Right cardiac atrium (tissue), 5 donors: ENCODE data around the gene KATNB1. TPM values are rescaled to one million over a fixed set of nuclear protein-coding genes. Genes with fewer than 3 reads are reported as not detected.

ENCODE experiments used
- ATAC-seq, 2 donors: fragments of 200-7000 bp; cut with Tn5 transposase; one replicate each; pipeline versions ENCODE4 v1.8.0 to v1.9.1; 2020; ENCODE audit warnings: moderate library complexity in 2 of 2, mild to moderate bottlenecking in 1 of 2
- DNase-seq, 3 donors: peaks; one replicate each; pipeline ENCODE4 v3.0.0-alpha.2; 2020
- H3K27ac ChIP-seq: one replicate; pipeline ENCODE4 v1.5.1; 2013; ENCODE audit warnings: mild to moderate bottlenecking, low read length, control low read depth, moderate library complexity
- H3K27me3 ChIP-seq: one replicate; pipeline ENCODE4 v1.6.1; 2013; ENCODE audit not compliant: control insufficient read depth, insufficient read depth
- H3K4me1 ChIP-seq: one replicate; pipeline ENCODE4 v1.6.1; 2013; ENCODE audit warnings: low read length; ENCODE audit not compliant: control insufficient read depth, insufficient read depth
- H3K4me3 ChIP-seq: one replicate; pipeline ENCODE4 v1.5.1; 2013; ENCODE audit warnings: low read length, control low read depth
- H3K9me3 ChIP-seq: one replicate; pipeline ENCODE4 v1.6.1; 2013; ENCODE audit warnings: low read length; ENCODE audit not compliant: control insufficient read depth
- WGBS: extraction: QIAGEN DNeasy Blood & Tissue Kit; methylation state at CpG from one replicate; pipeline ENCODE4 v1.1.7; 2013; 5-methylcytosine and 5-hydroxymethylcytosine counted together
- intact Hi-C, 4 donors: fragments of 100-400 bp; cut with DNase I; formaldehyde crosslinking; loops; one replicate each; pipeline versions ENCODE4 v1.11.0 to v1.14.0; 2022 to 2023
- long read RNA-seq, 4 donors: library from polyadenylated mRNA; unstranded; transcript quantifications; one replicate each; pipeline ENCODE4 v2.0.0, GENCODE V29; 2020 to 2021
- polyA plus RNA-seq: library from polyadenylated mRNA; stranded (reverse); fragments of 200-250 nt; gene quantifications from one replicate; pipeline ENCODE4 v1.2.3, GENCODE V29; 2013
- total RNA-seq, 4 donors: library from RNA; stranded (reverse); fragmentation: NEBNext Ultra II Directional; extraction: Animal tissue kit (Norgen Biotek cat#: 25700); gene quantifications; one replicate each; pipeline ENCODE4 v1.2.1, GENCODE V29; 2021
- donor health status: healthy with polysubstance abuse.
- donor health status: DM: no; HTN: yes; CAD: no.
- donor health status: DM: no; HTN: no; CAD: no.
- donor health status: DM: no; HTN: yes; CAD: no; lungs with severe emphysema.
- donor health status: DM: yes; HTN: yes; CAD: no.

KATNB1 gene
- 10 to 100 TPM in 3 of 4 donors, 1 to 10 TPM in 1; 8.4 to 16.3 (median 12.3) TPM for total RNA-seq
- polyA plus RNA-seq, result 10.2 TPM
- long read RNA-seq, donor 1, transcript KATNB1-201 (20 exons, 2,664 nt), result major isoform, 20 of 45 reads
- long read RNA-seq, donor 1, partial matches to known transcripts, result 12 of 45 reads
- long read RNA-seq, donor 1, other reads (novel, unspliced or antisense), result 13 of 45 reads
- long read RNA-seq, donor 2, transcript KATNB1-201 (20 exons, 2,664 nt), result major isoform, 14 of 24 reads
- long read RNA-seq, donor 2, partial matches to known transcripts, result 3 of 24 reads
- long read RNA-seq, donor 2, other reads (novel, unspliced or antisense), result 7 of 24 reads
- long read RNA-seq, donor 3, transcript KATNB1-201 (20 exons, 2,664 nt), result major isoform, 83 of 157 reads
- long read RNA-seq, donor 3, partial matches to known transcripts, result 31 of 157 reads
- long read RNA-seq, donor 3, other reads (novel, unspliced or antisense), result 42 of 157 reads
- long read RNA-seq, donor 4, transcript KATNB1-201 (20 exons, 2,664 nt), result major isoform, 12 of 15 reads
- long read RNA-seq, donor 4, partial matches to known transcripts, result 0 of 15 reads
- long read RNA-seq, donor 4, other reads (novel, unspliced or antisense), result 3 of 15 reads

GRCh38 chr16:57735755-57736418 is at the start of gene KATNB1:
Gene KATNB1 (plus strand): TSS chr16:57735770. CDS start chr16:57737244, 1,474 bp downstream.
- ATAC-seq (no peak), DNase-seq (no peak)
- H3K4me3 ChIP-seq, result peak within 1 kb of the TSS; percentile 73
- no peaks in the 10 kb centered on the region for H3K27me3 ChIP-seq
- peak within 1 kb of the TSS; percentile 94 for H3K27ac ChIP-seq
- under 1% methylated on average over 35 of the region's 35 CpGs for WGBS
- no peaks in the 10 kb centered on the region for H3K4me1 ChIP-seq
- H3K9me3 ChIP-seq, result no peaks in the 10 kb centered on the region
- intact Hi-C loops, result loop anchor here in 1 of 4 donors (10.0 kb wide), 1 partner anchor 151 kb away; no protein-coding TSS in a partner anchor

GRCh38 chr16:57686577-57686976 is 49.0 kb upstream of the KATNB1 start:
- Histone ChIP-seq H3K9me3 (no peaks in the 10 kb centered on the region), H3K27ac (no peak overlapping the region), H3K4me1 (no peaks in the 10 kb centered on the region), H3K4me3 (no peak overlapping the region), H3K27me3 (no peaks in the 10 kb centered on the region)
- ATAC-seq (no peak), DNase-seq (no peak)
- intact Hi-C loops, result no loop called here
- 89% methylated on average over 4 of the region's 4 CpGs for WGBS

- Histone ChIP-seq H3K27ac (no peak overlapping the region), H3K27me3 (no peaks in the 10 kb centered on the region), H3K4me1 (no peaks in the 10 kb centered on the region), H3K9me3 (no peaks in the 10 kb centered on the region), H3K4me3 (no peak overlapping the region)
- WGBS, result 88% methylated on average over 3 of the region's 3 CpGs
- ATAC-seq (no peak), DNase-seq (no peak)
- intact Hi-C loops, result no loop called here
Observed at GRCh38 chr16:57687363-57687929, 48.1 kb upstream of the KATNB1 start.

- H3K27ac ChIP-seq, result no peak overlapping the region
- no peaks in the 10 kb centered on the region for H3K4me1 ChIP-seq
- ATAC-seq (peak in 1 of 2 donors; percentile 12), DNase-seq (no peak)
- H3K4me3 ChIP-seq, result no peak overlapping the region
- WGBS, result 77% methylated on average over 4 of the region's 4 CpGs
- no peaks in the 10 kb centered on the region for H3K27me3 ChIP-seq
- intact Hi-C loops, result no loop called here
- H3K9me3 ChIP-seq, result no peaks in the 10 kb centered on the region
Observed at GRCh38 chr16:57688487-57688986, 47.0 kb upstream of the KATNB1 start.

- no peak overlapping the region for H3K27ac ChIP-seq
- WGBS, result 40% methylated on average over 15 of the region's 15 CpGs
- no peaks in the 10 kb centered on the region for H3K27me3 ChIP-seq
- no peak overlapping the region for H3K4me3 ChIP-seq
- DNase-seq, result no peak
- intact Hi-C loops, result no loop called here
- H3K4me1 ChIP-seq, result no peaks in the 10 kb centered on the region
- H3K9me3 ChIP-seq, result no peaks in the 10 kb centered on the region
- peak in 1 of 2 donors; percentile 16 for ATAC-seq
Observed at GRCh38 chr16:57688987-57689761, 46.4 kb upstream of the KATNB1 start.

- intact Hi-C loops, result no loop called here
- ATAC-seq (no peak), DNase-seq (no peak)
- 34% methylated on average over 13 of the region's 13 CpGs for WGBS
- Histone ChIP-seq H3K27ac (no peak overlapping the region), H3K27me3 (no peaks in the 10 kb centered on the region), H3K9me3 (no peaks in the 10 kb centered on the region), H3K4me1 (no peaks in the 10 kb centered on the region), H3K4me3 (no peak overlapping the region)
Observed at GRCh38 chr16:57689762-57690558, 45.6 kb upstream of the KATNB1 start.

- intact Hi-C loops, result no loop called here
- WGBS, result 50% methylated on average over 4 of the region's 4 CpGs
- no peak overlapping the region for H3K4me3 ChIP-seq
- no peaks in the 10 kb centered on the region for H3K4me1 ChIP-seq
- H3K27ac ChIP-seq, result no peak overlapping the region
- ATAC-seq (no peak), DNase-seq (no peak)
- no peaks in the 10 kb centered on the region for H3K9me3 ChIP-seq
- no peaks in the 10 kb centered on the region for H3K27me3 ChIP-seq
Observed at GRCh38 chr16:57690782-57691471, 44.6 kb upstream of the KATNB1 start.

GRCh38 chr16:57692636-57693035 is 42.9 kb upstream of the KATNB1 start:
- ATAC-seq (no peak), DNase-seq (no peak)
- Histone ChIP-seq H3K27ac (no peak overlapping the region), H3K4me3 (no peak overlapping the region), H3K9me3 (no peaks in the 10 kb centered on the region), H3K4me1 (no peaks in the 10 kb centered on the region), H3K27me3 (no peaks in the 10 kb centered on the region)
- intact Hi-C loops, result no loop called here
- WGBS, result 69% methylated on average over 2 of the region's 2 CpGs

GRCh38 chr16:57693550-57693949 is 42.0 kb upstream of the KATNB1 start:
- no peak for DNase-seq
- whole genome bisulfite sequencing, result 74% methylated on average over 4 of the region's 4 CpGs

More at GRCh38 chr16:57693550-57693949, 42.0 kb upstream of the KATNB1 start:
- Histone ChIP-seq H3K4me3 (no peak overlapping the region), H3K9me3 (no peaks in the 10 kb centered on the region), H3K27me3 (no peaks in the 10 kb centered on the region), H3K4me1 (no peaks in the 10 kb centered on the region), H3K27ac (no peak overlapping the region)
- no peak for ATAC-seq
- intact Hi-C loops, result no loop called here
